ENCODE results near the gene DNLZ. TPM values are rescaled to one million over a fixed set of nuclear protein-coding genes. Genes with fewer than 3 reads are reported as not detected.

The DNLZ gene
- total RNA-seq, result 9.8 and 12.6 TPM in 2 replicates

DNA sequence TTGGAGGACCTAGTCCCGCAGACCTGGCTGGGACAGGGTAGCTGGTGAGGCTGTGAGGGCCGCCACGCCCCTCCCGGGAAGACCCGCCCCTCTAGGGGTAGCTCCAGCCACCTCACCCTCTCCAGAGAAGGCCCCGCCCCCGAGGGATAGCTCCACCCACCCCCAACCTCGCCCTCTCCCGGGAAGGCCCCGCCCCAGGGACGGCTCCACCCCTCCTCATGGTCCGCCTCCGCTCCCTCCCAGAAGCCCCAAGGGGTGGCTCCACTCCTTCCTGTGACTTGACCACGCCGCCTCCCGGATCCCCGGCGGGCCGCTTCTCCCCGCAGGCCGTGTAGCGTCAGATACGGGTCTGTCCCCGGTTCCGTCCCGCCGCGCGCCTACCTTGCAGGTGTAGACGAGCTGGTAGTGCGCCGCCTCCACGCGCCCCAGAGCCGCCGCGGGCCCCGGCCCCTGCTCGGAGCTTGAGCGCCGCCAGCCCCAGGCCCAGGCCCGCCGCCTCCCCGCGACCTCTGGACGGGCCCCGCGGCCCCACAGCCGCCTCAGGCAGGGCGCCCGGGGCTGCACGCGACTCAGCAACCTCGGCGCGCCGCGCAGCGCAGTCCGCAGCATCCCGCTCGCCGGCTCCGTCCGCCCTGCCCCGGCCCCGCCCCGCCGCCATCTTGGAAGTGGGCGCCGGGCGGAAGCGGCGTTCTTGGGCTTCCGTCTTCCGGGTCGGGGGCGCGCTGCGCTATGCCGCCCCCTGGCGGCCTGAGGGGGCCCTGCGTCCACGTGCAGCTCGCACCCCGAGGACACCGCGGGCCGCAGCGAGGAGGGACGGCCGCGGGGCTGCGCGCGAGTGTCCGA is at the start of gene DNLZ:
DNLZ (minus strand) TSS at position 639 of the 843 bp plus-strand sequence; CDS start at position 609, 30 bp downstream.

GRCh38 chr9:136410500-136411287 is 47.1 kb upstream of the DNLZ start, which contains the start of the genes ENTR1 and PMPCA:
TSS of gene ENTR1 (minus strand) at chr9:136410614. CDS start at chr9:136410397, 217 bp downstream.
TSS of gene PMPCA (plus strand) at chr9:136410658. CDS start at chr9:136410669, 11 bp downstream.

GRCh38 chr9:136400038-136400834 is 36.7 kb upstream of the DNLZ start, which contains the start of gene SNAPC4:
TSS of gene SNAPC4 (minus strand) at chr9:136400170. CDS start at chr9:136398428, 1,742 bp downstream.

DNA sequence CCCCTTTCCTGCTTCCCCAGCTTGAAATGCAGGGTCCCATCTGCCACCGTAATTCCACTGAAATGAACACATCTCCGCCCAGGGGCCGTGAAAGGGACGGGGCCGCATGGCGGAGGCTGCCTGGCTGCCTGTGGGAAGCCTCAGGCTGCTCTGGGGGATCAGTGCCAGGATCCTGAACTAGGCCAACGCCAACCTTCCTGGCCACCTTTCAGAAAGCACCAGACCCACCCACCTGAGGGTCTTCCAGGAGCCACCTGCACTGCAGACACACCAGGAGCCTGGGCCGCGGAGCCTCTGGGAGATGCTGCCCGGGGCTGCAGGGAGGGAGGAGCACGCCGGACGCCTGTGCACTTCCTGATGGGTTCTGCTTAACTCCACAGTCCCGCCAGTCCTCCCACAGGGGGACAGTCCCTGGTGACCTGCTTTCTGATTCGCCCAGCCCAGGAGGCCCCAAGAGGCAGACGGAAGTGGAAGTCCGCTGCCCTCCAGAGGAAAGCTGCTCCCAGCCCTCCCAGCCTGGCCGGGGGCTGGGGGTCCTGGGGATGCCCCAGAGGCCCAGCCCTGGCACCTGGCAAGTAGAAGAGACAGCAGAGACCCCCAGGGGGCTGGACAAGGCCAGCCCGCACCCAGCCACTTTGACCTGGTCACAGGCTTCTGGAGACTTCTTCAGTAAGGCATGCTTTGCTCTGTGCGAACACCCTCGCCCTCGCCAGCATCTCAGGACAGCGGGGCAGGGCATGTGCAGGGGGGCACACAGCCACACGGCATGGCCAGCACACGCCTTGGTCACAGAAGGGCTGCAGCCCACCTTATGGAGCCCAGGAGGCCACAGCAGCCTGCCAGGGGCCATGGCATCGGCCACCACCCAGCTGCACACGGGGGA is 10.0 kb upstream of the DNLZ start, which contains the start of gene CARD9:
CARD9 (minus strand) TSS at position 370 of the 883 bp plus-strand sequence. CDS start 1,591 bp downstream, outside the sequence.

DNA sequence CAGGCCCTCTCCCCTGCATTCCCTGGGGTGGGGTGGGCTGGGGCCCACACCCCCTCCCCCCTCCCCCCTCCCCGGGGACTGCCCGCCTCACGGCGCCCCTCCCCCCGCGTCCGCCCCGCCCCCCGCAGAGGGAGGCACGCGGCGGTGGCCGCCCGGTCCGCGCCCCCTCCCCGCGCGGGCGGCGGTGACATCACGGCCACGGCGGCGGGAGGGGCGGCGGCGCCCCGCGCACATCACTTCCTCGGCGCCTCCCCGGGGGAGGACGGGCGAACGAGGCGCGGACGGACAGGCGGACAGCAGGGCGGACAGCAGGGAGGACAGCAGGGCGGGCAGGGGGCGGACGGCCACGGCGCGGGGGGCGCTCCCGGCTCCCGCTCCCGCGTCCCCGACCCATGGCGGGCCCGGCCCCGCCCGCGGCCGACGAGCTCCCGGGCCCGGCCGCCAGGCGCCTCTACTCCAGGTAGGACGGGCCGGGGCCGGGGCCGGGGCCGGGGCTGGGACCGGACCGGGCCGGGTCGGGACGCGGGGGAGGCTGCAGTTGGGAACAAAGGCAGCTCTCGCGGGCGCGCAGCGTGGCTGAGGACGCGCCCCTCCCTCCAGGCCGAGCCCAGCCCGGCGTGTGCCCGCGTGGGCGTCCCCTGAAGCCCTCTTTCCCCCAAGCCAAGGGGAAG is 36.1 kb downstream of the DNLZ start, which contains the start of gene GPSM1:
GPSM1 (plus strand) TSS at position 236 of the 671 bp plus-strand sequence; CDS start at position 393, 157 bp downstream.

Other genes starting within 250 kb of the DNLZ start
- gene TMEM250, start 244.9 kb downstream of the DNLZ start, total RNA-seq, result 40.6 and 48.5 TPM in 2 replicates
- not detected in 2 replicates for gene LHX3, start 158.6 kb downstream of the DNLZ start, total RNA-seq
- 5.5 and 19.4 TPM in 2 replicates for gene QSOX2, start 117.9 kb downstream of the DNLZ start, total RNA-seq
- not detected in 2 replicates for gene CCDC187, start 59.6 kb downstream of the DNLZ start, total RNA-seq
- 10.0 and 30.0 TPM in 2 replicates for gene GPSM1, start 36.2 kb downstream of the DNLZ start, total RNA-seq
- gene CARD9, start 9.9 kb upstream of the DNLZ start, total RNA-seq, result 0.16 and 0.50 TPM in 2 replicates
- 4.5 and 10.1 TPM in 2 replicates for gene SNAPC4, start 36.4 kb upstream of the DNLZ start, total RNA-seq
- gene ENTR1, start 46.9 kb upstream of the DNLZ start, total RNA-seq, result 21.4 and 34.0 TPM in 2 replicates
- 30.4 and 37.3 TPM in 2 replicates for gene PMPCA, start 46.9 kb upstream of the DNLZ start, total RNA-seq
- gene INPP5E, start 76.1 kb upstream of the DNLZ start, total RNA-seq, result 5.3 and 8.1 TPM in 2 replicates
- gene SEC16A, start 119.3 kb upstream of the DNLZ start, total RNA-seq, result 15.1 and 36.7 TPM in 2 replicates
- gene NOTCH1, start 182.3 kb upstream of the DNLZ start, total RNA-seq, result 132 and 251 TPM in 2 replicates

Measured in bladder microvascular endothelial cell (primary cell).